HEK293T (cell line): Measurements from ENCODE around the gene RHD.
"Not testable (repeated sequence)": the region's sequence is repeated elsewhere in the genome, so short reads cannot be mapped to it uniquely, and the experiment has no call there.

Experiments
- CTCF ChIA-PET: fragments of 350-600 bp; formaldehyde crosslinking; extraction: SDS; loops from one replicate; lab custom pipeline; 2021; ENCODE audit warnings: antibody characterized with exemption, inconsistent platforms; lab: Yijun Ruan, JAX
- POLR2A ChIA-PET: fragments of 350-600 bp; formaldehyde crosslinking; extraction: SDS; loops from one replicate; lab custom pipeline; 2020; ENCODE audit warnings: antibody characterized with exemption, inconsistent platforms; lab: Yijun Ruan, JAX
- DNase-seq: peaks from one replicate; pipeline ENCODE4 v3.0.0; 2012; ENCODE audit warnings: mixed read lengths; ENCODE audit errors: extremely low spot score
- ARNT ChIP-seq: fragments of 450-650 bp; IDR thresholded peaks from 2 replicates; pipeline ENCODE4 v1.6.1; 2017; ENCODE audit warnings: mild to moderate bottlenecking
- BHLHE40 ChIP-seq: fragments of 450-650 bp; IDR thresholded peaks from 2 replicates; pipeline ENCODE4 v1.6.1; 2016; ENCODE audit warnings: mild to moderate bottlenecking, moderate library complexity, borderline replicate concordance
- CTBP1 ChIP-seq: fragments of 450-650 bp; IDR thresholded peaks from 2 replicates; pipeline ENCODE4 v1.6.1; 2016; ENCODE audit warnings: borderline replicate concordance
- ELF4 ChIP-seq: fragments of 450-650 bp; IDR thresholded peaks from 2 replicates; pipeline ENCODE4 v1.6.1; 2017; ENCODE audit warnings: antibody characterized with exemption
- FOXA1 ChIP-seq: fragments of 450-650 bp; IDR thresholded peaks from 2 replicates; pipeline ENCODE4 v1.6.1; 2016; ENCODE audit warnings: mild to moderate bottlenecking
- FOXK2 ChIP-seq: fragments of 450-650 bp; IDR thresholded peaks from 2 replicates; pipeline ENCODE4 v1.6.1; 2016; ENCODE audit warnings: mild to moderate bottlenecking
- FOXM1 ChIP-seq: fragments of 450-650 bp; IDR thresholded peaks from 2 replicates; pipeline ENCODE4 v1.6.1; 2017; ENCODE audit warnings: mild to moderate bottlenecking, borderline replicate concordance
- HDGF ChIP-seq: fragments of 450-650 bp; IDR thresholded peaks from 2 replicates; pipeline ENCODE4 v1.6.1; 2017; ENCODE audit warnings: antibody characterized with exemption, borderline replicate concordance
- L3MBTL2 ChIP-seq: fragments of 450-650 bp; conservative IDR thresholded peaks from 2 replicates; pipeline ENCODE4 v1.6.1; 2016; ENCODE audit warnings: mild to moderate bottlenecking
- LEF1 ChIP-seq: fragments of 450-650 bp; IDR thresholded peaks from 2 replicates; pipeline ENCODE4 v1.6.1; 2017; ENCODE audit warnings: mild to moderate bottlenecking, borderline replicate concordance
- NFRKB ChIP-seq: fragments of 450-650 bp; IDR thresholded peaks from 2 replicates; pipeline ENCODE4 v1.6.1; 2016; ENCODE audit warnings: mild to moderate bottlenecking, moderate library complexity
- PKNOX1 ChIP-seq: fragments of 450-650 bp; IDR thresholded peaks from 2 replicates; pipeline ENCODE4 v1.6.1; 2016
- SP1 ChIP-seq: fragments of 450-650 bp; IDR thresholded peaks from 2 replicates; pipeline ENCODE4 v1.6.1; 2017
- SUZ12 ChIP-seq: fragments of 450-650 bp; IDR thresholded peaks from 2 replicates; pipeline ENCODE4 v1.6.1; 2016; ENCODE audit warnings: mild to moderate bottlenecking
- TARDBP ChIP-seq: fragments of 450-650 bp; IDR thresholded peaks from 2 replicates; pipeline ENCODE4 v1.6.1; 2016
- ZNF384 ChIP-seq: fragments of 450-650 bp; IDR thresholded peaks from 2 replicates; pipeline ENCODE4 v1.6.1; 2016

RHD gene

GRCh38 chr1:25247024-25247828, 25.1 kb upstream of the RHD start, which contains the start of gene RSRP1:
TSS of gene RSRP1 (minus strand) at chr1:25247454. CDS start at chr1:25246963, 491 bp downstream.
- CTCF ChIA-PET = no interaction called here
- POLR2A ChIA-PET = interaction anchor here (0.5 to 2.4 kb wide), 15 partner anchors 8 to 352 kb away, joined by 3 to 45 read pairs (median 3); partner anchors contain the start of gene SYF2
- peak; percentile 99 for DNase-seq
- TF ChIP-seq SUZ12 (no peak), FOXA1 (no peak), ELF4 (peak; percentile 90), L3MBTL2 (peak; percentile 57), TARDBP (no peak), CTBP1 (no peak; the same call in 1 of the 2 replicates), BHLHE40 (no peak), FOXK2 (no peak), LEF1 (no peak), ZNF384 (no peak), PKNOX1 (no peak), SP1 (no peak), ARNT (no peak), NFRKB (no peak), HDGF (no peak)

GRCh38 chr1:25247829-25248754, 24.2 kb upstream of the RHD start:
- CTCF ChIA-PET = interaction anchor here (0.7 kb wide), 1 partner anchor 1514 kb away, joined by 3 read pairs; no protein-coding TSS in a partner anchor
- POLR2A ChIA-PET = interaction anchor here (0.5 to 2.4 kb wide), 15 partner anchors 8 to 351 kb away, joined by 3 to 45 read pairs (median 3); partner anchors contain the start of gene SYF2
- no peak for DNase-seq
- TF ChIP-seq ARNT = no peak
- no peak for TF ChIP-seq FOXK2
- TF ChIP-seq SUZ12 = no peak
- no peak for TF ChIP-seq SP1
- no peak for TF ChIP-seq CTBP1

GRCh38 chr1:25253911-25254310, 18.4 kb upstream of the RHD start:
- DNase-seq = no peak
- ChIA-PET CTCF (no interaction called here), POLR2A (interaction anchor here (1.4 to 1.7 kb wide), 2 partner anchors 14 to 21 kb away, joined by 6 to 11 read pairs; partner anchors contain the start of gene SYF2)
- TF ChIP-seq TARDBP (no peak), LEF1 (no peak), ZNF384 (no peak), CTBP1 (no peak), SP1 (no peak), BHLHE40 (no peak), FOXA1 (no peak)

GRCh38 chr1:25255706-25256577, 16.4 kb upstream of the RHD start:
- CTCF ChIA-PET = interaction anchor here (0.7 kb wide), 1 partner anchor 87 kb away, joined by 3 read pairs; no protein-coding TSS in a partner anchor
- POLR2A ChIA-PET = interaction anchor here (1.5 kb wide), 1 partner anchor 8 kb away, joined by 14 read pairs; the partner anchor contains the start of gene RSRP1
- DNase-seq = no peak
- TF ChIP-seq ARNT = no peak
- peak; percentile 54 for TF ChIP-seq ZNF384
- TF ChIP-seq LEF1 = no peak

- TF ChIP-seq SUZ12 (no peak), L3MBTL2 (peak; percentile 58; the same call in 1 of the 2 replicates), BHLHE40 (0 out of 2 replicates have a peak, but pooled peaks have one; percentile 26)
- ChIA-PET CTCF (interaction anchor here (0.7 kb wide), 1 partner anchor 86 kb away, joined by 3 read pairs; no protein-coding TSS in a partner anchor), POLR2A (interaction anchor here (1.5 kb wide), 1 partner anchor 9 kb away, joined by 14 read pairs; the partner anchor contains the start of gene RSRP1)
- DNase-seq = peak; percentile 20
These were observed 15.7 kb upstream of the RHD start for GRCh38 chr1:25256578-25256965.

- TF ChIP-seq ELF4 (no peak), TARDBP (no peak), LEF1 (no peak), FOXM1 (no peak)
- ChIA-PET POLR2A (interaction anchor here (0.8 to 1.5 kb wide), 3 partner anchors 10 to 25 kb away, joined by 3 to 6 read pairs (median 4); partner anchors contain the start of genes RSRP1 and SYF2), CTCF (no interaction called here)
- DNase-seq = no peak
These were observed 15.1 kb upstream of the RHD start for GRCh38 chr1:25257196-25257595.

- POLR2A ChIA-PET = interaction anchor here (1.7 kb wide), 1 partner anchor 13 kb away, joined by 8 read pairs; the partner anchor contains the start of gene RSRP1
- DNase-seq, CTCF ChIA-PET: not testable (repeated sequence)
These were observed 12.5 kb upstream of the RHD start for GRCh38 chr1:25259813-25260212.

- POLR2A ChIA-PET, CTCF ChIA-PET, DNase-seq: not testable (repeated sequence)
These were observed 12.0 kb upstream of the RHD start for GRCh38 chr1:25260336-25260735.

- POLR2A ChIA-PET = not testable (repeated sequence)
These were observed 5.6 kb upstream of the RHD start for GRCh38 chr1:25266554-25267287.

More at GRCh38 chr1:25266554-25267287, 5.6 kb upstream of the RHD start:
- CTCF ChIA-PET, DNase-seq: not testable (repeated sequence)
